Right atrium auricular region (tissue), 2 donors: ENCODE results near the gene TRIP10. TPM values are rescaled to one million over a fixed set of nuclear protein-coding genes. Genes with fewer than 3 reads are reported as not detected.
"Not testable (repeated sequence)": the region's sequence is repeated elsewhere in the genome, so short reads cannot be mapped to it uniquely, and the experiment has no call there.

Experiments used
- DNase-seq: peaks from one replicate; pipeline ENCODE4 v3.0.0-alpha.2; 2019; ENCODE audit warnings: low spot score
- H3K27ac ChIP-seq, 2 donors: fragments of 200-600 bp; sonication (generic); 1 replicate in 1 of 2; 2 replicates in 1 of 2; pipeline ENCODE4 v1.5.1; 2016 to 2019
- H3K27me3 ChIP-seq, 2 donors: fragments of 200-600 bp; sonication (generic); one replicate each; pipeline versions ENCODE4 v1.5.1 to v1.6.0; 2017 to 2019
- H3K36me3 ChIP-seq: fragments of 200-600 bp; sonication (generic); one replicate; pipeline ENCODE4 v1.5.1; 2016
- H3K4me1 ChIP-seq, 2 donors: fragments of 200-600 bp; sonication (generic); one replicate each; pipeline versions ENCODE4 v1.5.1 to v1.6.0; 2017 to 2019
- H3K4me3 ChIP-seq, 2 donors: fragments of 200-600 bp; sonication (generic); 1 replicate in 1 of 2; 2 replicates in 1 of 2; pipeline ENCODE4 v1.5.1; 2017 to 2019; ENCODE audit warnings: mild to moderate bottlenecking in 1 of 2, moderate library complexity in 1 of 2
- H3K9me3 ChIP-seq, 2 donors: fragments of 200-600 bp; sonication (generic); one replicate each; pipeline ENCODE4 v1.5.1; 2019
- CTCF ChIP-seq, 2 donors: fragments of 200-600 bp; sonication (generic); IDR thresholded peaks; one replicate each; pipeline ENCODE4 v1.5.1; 2019; ENCODE audit warnings: antibody characterized with exemption in 2 of 2
- total RNA-seq, 2 donors: library from RNA; depleted of rRNA; stranded (reverse); fragments of >200 nt; gene quantifications; one replicate each; pipeline ENCODE4 v1.1.0, GENCODE V29; 2016

The TRIP10 gene
- total RNA-seq, 2 donors from 2014 or later: 39.6 to 65.3 TPM

DNA sequence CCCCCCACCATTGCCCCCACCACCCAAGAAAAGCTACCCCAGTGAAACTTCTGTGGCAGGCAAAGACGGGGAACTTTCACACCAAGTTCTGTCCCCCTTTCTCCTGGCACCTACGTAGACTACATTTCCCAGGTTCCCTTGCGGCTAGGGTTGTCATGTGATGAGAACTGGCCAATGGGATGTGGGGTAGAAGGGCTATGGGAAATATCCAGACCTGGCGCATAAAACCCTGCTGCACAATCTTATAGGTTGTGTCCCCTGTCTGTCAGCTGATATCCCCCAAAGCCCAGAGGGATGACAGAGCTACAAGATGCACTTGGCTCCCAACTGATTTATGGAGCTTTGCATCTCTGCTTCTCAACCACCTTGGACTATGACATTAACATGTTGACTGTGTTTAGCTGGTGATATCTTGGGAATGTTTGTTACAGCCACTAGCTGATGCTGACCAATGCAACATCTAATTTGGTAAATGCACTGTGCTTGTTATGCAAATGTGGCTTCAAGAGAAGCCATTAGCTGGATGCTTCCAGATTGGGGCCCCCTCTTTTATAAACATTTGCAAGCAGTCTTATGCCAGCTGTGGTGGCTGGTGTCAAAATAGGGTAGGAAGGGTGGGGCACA is 21.7 kb downstream of the TRIP10 start:
- Histone ChIP-seq H3K4me3 (no peak overlapping the region), H3K9me3 (no peaks in the 10 kb centered on the region), H3K27me3 (peaks cover 0 to 2% of the 10 kb centered on the region in 2 donors), H3K27ac (no peak overlapping the region), H3K4me1 (peaks cover 0 to 4% of the 10 kb centered on the region in 2 donors), H3K36me3 (no peaks in the 10 kb centered on the region)
- DNase-seq: no peak
- no peak for TF ChIP-seq CTCF (IDR thresholded peaks at IDR 0.05)

GRCh38 chr19:6762253-6762797 is 22.8 kb downstream of the TRIP10 start:
- not testable (repeated sequence) for DNase-seq, H3K36me3 ChIP-seq, H3K9me3 ChIP-seq, H3K4me3 ChIP-seq, H3K27ac ChIP-seq
- H3K27me3 ChIP-seq: peaks cover 0 to 13% of the 10 kb centered on the region in 2 donors
- H3K4me1 ChIP-seq: peaks cover 0 to 15% of the 10 kb centered on the region in 2 donors

DNA sequence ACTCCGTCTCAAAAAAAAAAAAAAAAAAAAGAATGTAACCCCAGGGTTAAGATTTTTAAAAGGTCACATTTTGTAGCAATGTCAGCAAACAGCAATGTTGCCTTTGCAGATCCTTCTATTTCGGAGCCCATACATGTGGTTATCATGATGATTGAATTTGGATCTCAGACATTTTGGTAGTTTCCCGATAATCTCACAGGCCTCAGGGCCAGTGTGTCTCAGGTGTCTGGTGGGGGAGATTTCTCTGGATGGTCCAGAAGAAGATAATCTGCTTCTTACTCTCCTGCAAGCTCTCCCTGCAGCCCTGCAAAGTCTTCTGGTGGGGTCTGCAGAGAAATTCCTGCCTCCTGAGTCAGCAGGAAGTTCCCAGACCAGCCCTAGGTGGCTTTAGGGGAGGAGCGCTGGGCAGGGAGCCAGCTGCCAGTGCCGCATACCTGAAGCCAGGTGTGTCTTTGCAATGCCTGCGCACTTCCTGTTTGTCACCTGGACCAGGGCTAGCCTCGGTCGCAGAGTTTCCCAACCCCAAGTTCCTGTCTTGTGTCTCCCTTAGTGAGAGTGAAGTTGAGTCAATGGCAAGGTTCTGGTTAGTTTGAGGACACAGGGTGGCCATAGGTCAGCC is 26.4 kb downstream of the TRIP10 start:
- H3K4me1 ChIP-seq: peaks cover 0 to 22% of the 10 kb centered on the region in 2 donors
- no peak overlapping the region for H3K27ac ChIP-seq
- no peaks in the 10 kb centered on the region for H3K9me3 ChIP-seq
- no peak for DNase-seq
- H3K36me3 ChIP-seq: no peaks in the 10 kb centered on the region
- TF ChIP-seq CTCF (IDR thresholded peaks at IDR 0.05): no peak
- H3K27me3 ChIP-seq: peaks cover 0 to 20% of the 10 kb centered on the region in 2 donors
- no peak overlapping the region for H3K4me3 ChIP-seq

GRCh38 chr19:6766357-6767080 is 27.0 kb downstream of the TRIP10 start:
- Histone ChIP-seq H3K9me3 (no peaks in the 10 kb centered on the region), H3K36me3 (no peaks in the 10 kb centered on the region), H3K4me3 (peak overlapping the region in 1 of 2 donors; percentile 36), H3K27me3 (peaks cover 0 to 20% of the 10 kb centered on the region in 2 donors), H3K27ac (no peak overlapping the region), H3K4me1 (peaks cover 0 to 22% of the 10 kb centered on the region in 2 donors)
- no peak for TF ChIP-seq CTCF (IDR thresholded peaks at IDR 0.05)
- no peak for DNase-seq

- DNase-seq: no peak
- Histone ChIP-seq H3K36me3 (no peaks in the 10 kb centered on the region), H3K27ac (no peak overlapping the region), H3K27me3 (peaks cover 0 to 20% of the 10 kb centered on the region in 2 donors), H3K4me3 (peak overlapping the region; percentile 17 to 36), H3K4me1 (peaks cover 0 to 22% of the 10 kb centered on the region in 2 donors), H3K9me3 (no peaks in the 10 kb centered on the region)
- no peak for TF ChIP-seq CTCF (IDR thresholded peaks at IDR 0.05)
These were observed 27.5 kb downstream of the TRIP10 start for GRCh38 chr19:6767081-6767356.
